ENCODE results near the gene TEN1. TPM values are rescaled to one million over a fixed set of nuclear protein-coding genes. Genes with fewer than 3 reads are reported as not detected.
A peak's percentile ranks its signal among the peaks of the same experiment; 100 is the strongest.

Gene TEN1
- total RNA-seq, 1 experiment from 2014 or later: 19.3 TPM

DNA sequence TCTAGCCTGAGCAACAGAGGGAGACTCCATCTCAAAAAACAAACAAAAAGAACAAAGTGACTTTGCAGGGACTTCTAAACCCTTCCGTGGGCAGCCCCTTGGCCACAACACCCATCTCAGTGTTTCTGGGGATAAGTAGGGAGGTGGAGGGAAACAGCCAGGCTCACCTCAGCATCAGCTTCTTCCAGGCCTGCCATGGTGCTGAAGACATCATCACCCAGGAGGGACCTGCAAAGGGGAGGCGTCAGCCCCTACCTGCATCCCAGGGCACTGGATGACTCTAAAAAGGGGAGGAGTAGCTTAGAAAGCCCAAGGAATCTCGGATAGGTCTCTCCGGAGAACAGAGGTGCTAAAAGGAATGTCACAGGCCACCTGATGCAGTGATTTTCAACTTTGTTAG, 48.0 kb upstream of the TEN1 start:
- WGBS (ENCODE audit: extremely low coverage, insufficient read length, low lambda C conversion rate): no CpG with 5 or more reads among the region's 4 CpGs
- H3K18ac ChIP-seq (ENCODE audit: insufficient read length, low read depth, low read length): no peak overlapping the region
- H3K4me1 Mint-ChIP-seq: no peaks in the 10 kb centered on the region
- no peak overlapping the region for H3K4me3 Mint-ChIP-seq
- TF ChIP-seq, protein P1, sequence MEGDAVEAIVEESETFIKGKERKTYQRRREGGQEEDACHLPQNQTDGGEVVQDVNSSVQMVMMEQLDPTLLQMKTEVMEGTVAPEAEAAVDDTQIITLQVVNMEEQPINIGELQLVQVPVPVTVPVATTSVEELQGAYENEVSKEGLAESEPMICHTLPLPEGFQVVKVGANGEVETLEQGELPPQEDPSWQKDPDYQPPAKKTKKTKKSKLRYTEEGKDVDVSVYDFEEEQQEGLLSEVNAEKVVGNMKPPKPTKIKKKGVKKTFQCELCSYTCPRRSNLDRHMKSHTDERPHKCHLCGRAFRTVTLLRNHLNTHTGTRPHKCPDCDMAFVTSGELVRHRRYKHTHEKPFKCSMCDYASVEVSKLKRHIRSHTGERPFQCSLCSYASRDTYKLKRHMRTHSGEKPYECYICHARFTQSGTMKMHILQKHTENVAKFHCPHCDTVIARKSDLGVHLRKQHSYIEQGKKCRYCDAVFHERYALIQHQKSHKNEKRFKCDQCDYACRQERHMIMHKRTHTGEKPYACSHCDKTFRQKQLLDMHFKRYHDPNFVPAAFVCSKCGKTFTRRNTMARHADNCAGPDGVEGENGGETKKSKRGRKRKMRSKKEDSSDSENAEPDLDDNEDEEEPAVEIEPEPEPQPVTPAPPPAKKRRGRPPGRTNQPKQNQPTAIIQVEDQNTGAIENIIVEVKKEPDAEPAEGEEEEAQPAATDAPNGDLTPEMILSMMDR (conservative IDR thresholded peaks at IDR 0.05): no peak
- no peak overlapping the region for H3K56ac ChIP-seq (ENCODE audit: insufficient read length, low read depth, low read length)
- DNase-seq: no peak
- H3K79me1 ChIP-seq (ENCODE audit: insufficient read depth, low read depth, low read length, poor library complexity, severe bottlenecking): no peaks in the 10 kb centered on the region
- no peak overlapping the region for H4K91ac ChIP-seq (ENCODE audit: insufficient read length, low read depth, low read length)
- H3K23me2 ChIP-seq (ENCODE audit: insufficient read length, low read depth, low read length, poor library complexity, severe bottlenecking): no peaks in the 10 kb centered on the region
- no peak overlapping the region for H3K14ac ChIP-seq (ENCODE audit: insufficient read depth, low read length)
- H4K8ac ChIP-seq (replicated peaks; ENCODE audit: insufficient read length, low read depth, low read length): no peak overlapping the region
- H3K9ac ChIP-seq (ENCODE audit: extremely low read depth, insufficient read length, low read length): no peak overlapping the region
- no peak overlapping the region for H3T11ph ChIP-seq (ENCODE audit: low read length)
- H2BK20ac ChIP-seq (ENCODE audit: low read depth, low read length, poor library complexity, severe bottlenecking): no peak overlapping the region
- no peaks in the 10 kb centered on the region for H3K4me1 ChIP-seq (ENCODE audit: insufficient read depth, low read length)
- no peaks in the 10 kb centered on the region for H3K79me2 ChIP-seq (ENCODE audit: insufficient read depth, low read length)
- H2BK15ac ChIP-seq (ENCODE audit: low read depth, low read length): no peak overlapping the region
- H3K27ac ChIP-seq (ENCODE audit: insufficient read length, low read depth, low read length): no peak overlapping the region
- no peak overlapping the region for H2AFZ ChIP-seq (ENCODE audit: low read length)
- H3K23ac ChIP-seq (ENCODE audit: insufficient read length, low read depth, low read length): no peak overlapping the region
- no peak overlapping the region for H3K4ac ChIP-seq (ENCODE audit: low read depth, low read length)
- no peak overlapping the region for H2BK5ac ChIP-seq (ENCODE audit: insufficient read length, low read length)
- no peak overlapping the region for H2AK5ac ChIP-seq (ENCODE audit: insufficient read length, low read length)
- H2BK12ac ChIP-seq (ENCODE audit: insufficient read length, low read depth, low read length): no peak overlapping the region
- H3K36me3 Mint-ChIP-seq (ENCODE audit: insufficient read depth in 1 of 3, low read depth in 3 of 3): peaks cover 3 to 22% (median 9%) of the 10 kb centered on the region in 3 experiments; a peak in 5 of 7 replicates
- no peaks in the 10 kb centered on the region for H3K27me3 Mint-ChIP-seq (ENCODE audit: low read depth)
- H3K4me2 ChIP-seq (ENCODE audit: insufficient read depth, insufficient read length, low read length): no peak overlapping the region
- no peak overlapping the region for H4K5ac ChIP-seq (ENCODE audit: insufficient read length, low read depth, low read length)
- H3K9me3 ChIP-seq (ENCODE audit: control insufficient read depth, low read depth, low read length): no peaks in the 10 kb centered on the region
- H3K27me3 ChIP-seq (ENCODE audit: insufficient read depth, low read length): no peaks in the 10 kb centered on the region
- no peaks in the 10 kb centered on the region for H3K9me3 Mint-ChIP-seq
- H3K27ac Mint-ChIP-seq: peak overlapping the region in 1 of 3 experiments; percentile 82; a peak in 2 of 7 replicates
- no peaks in the 10 kb centered on the region for H4K20me1 ChIP-seq (ENCODE audit: control insufficient read depth, insufficient read depth, insufficient read length)
- H2BK120ac ChIP-seq (ENCODE audit: low read depth, low read length, poor library complexity, severe bottlenecking): no peak overlapping the region

Data from H9 (cell line).